Lower leg skin (tissue), 4 donors: Measurements from ENCODE around the gene MS4A3. TPM values are rescaled to one million over a fixed set of nuclear protein-coding genes. Genes with fewer than 3 reads are reported as not detected.
"Not testable (repeated sequence)": the region's sequence is repeated elsewhere in the genome, so short reads cannot be mapped to it uniquely, and the experiment has no call there.

Experiments
- DNase-seq, 2 donors: peaks; one replicate each; pipeline ENCODE4 v3.0.0-alpha.2; 2019; ENCODE audit warnings: low spot score in 2 of 2
- H3K4me3 ChIP-seq: fragments of 200-600 bp; sonication (generic); 2 replicates; pipeline ENCODE4 v1.5.1; 2017; ENCODE audit warnings: mild to moderate bottlenecking, low read depth; ENCODE audit not compliant: poor library complexity, severe bottlenecking
- POLR2A ChIP-seq, 2 donors: fragments of 450-650 bp; IDR thresholded peaks; one replicate each; pipeline ENCODE4 v1.6.1; 2016 to 2017; ENCODE audit warnings: antibody characterized with exemption in 2 of 2, mild to moderate bottlenecking in 1 of 2, moderate library complexity in 1 of 2
- WGBS, 2 donors: methylation state at CpG; one replicate each; pipeline ENCODE4 v1.1.5; 2018; 5-methylcytosine and 5-hydroxymethylcytosine counted together
- intact Hi-C: fragments of 100-400 bp; cut with DNase I; formaldehyde crosslinking; loops from one replicate; pipeline ENCODE4 v1.15.0; 2023; ENCODE audit warnings: low total_unique reads
- total RNA-seq, 4 donors: library from RNA; depleted of rRNA; stranded (reverse); fragments of >200 nt; gene quantifications; one replicate each; pipeline ENCODE4 v1.1.0, GENCODE V29; 2016
- TF ChIP-seq, protein P1 (sequence below), 3 donors: fragments of 450-650 bp; IDR thresholded peaks; one replicate each; pipeline ENCODE4 v1.5.1; 2016; ENCODE audit warnings: antibody characterized with exemption in 3 of 3, mild to moderate bottlenecking in 3 of 3, moderate library complexity in 2 of 3

The MS4A3 gene
- total RNA-seq, 4 donors from 2014 or later: not detected

DNA sequence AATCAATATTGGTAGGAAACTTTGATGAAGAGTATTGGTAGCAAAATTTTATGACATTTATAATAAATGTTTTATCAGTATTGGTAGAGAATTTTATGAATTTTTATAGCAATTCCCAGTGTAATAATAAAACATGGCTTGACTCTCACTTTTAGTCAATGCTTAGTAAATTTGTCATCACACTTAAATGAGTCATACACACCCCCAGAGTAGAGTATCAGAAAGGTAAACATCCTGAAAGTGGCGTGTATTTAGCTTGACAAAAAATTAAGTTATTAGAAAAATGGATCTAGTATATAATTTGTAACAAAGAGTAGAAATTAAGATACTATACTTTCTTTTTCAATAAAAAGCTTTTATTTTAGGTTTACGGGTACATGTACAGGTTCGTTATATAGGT is 2.6 kb downstream of the MS4A3 start:
- intact Hi-C loops: no loop called here
- no peak overlapping the region for H3K4me3 ChIP-seq
- 84 to 88% methylated on average over 3 of the region's 3 CpGs for WGBS, 2 donors
- TF ChIP-seq, protein P1, sequence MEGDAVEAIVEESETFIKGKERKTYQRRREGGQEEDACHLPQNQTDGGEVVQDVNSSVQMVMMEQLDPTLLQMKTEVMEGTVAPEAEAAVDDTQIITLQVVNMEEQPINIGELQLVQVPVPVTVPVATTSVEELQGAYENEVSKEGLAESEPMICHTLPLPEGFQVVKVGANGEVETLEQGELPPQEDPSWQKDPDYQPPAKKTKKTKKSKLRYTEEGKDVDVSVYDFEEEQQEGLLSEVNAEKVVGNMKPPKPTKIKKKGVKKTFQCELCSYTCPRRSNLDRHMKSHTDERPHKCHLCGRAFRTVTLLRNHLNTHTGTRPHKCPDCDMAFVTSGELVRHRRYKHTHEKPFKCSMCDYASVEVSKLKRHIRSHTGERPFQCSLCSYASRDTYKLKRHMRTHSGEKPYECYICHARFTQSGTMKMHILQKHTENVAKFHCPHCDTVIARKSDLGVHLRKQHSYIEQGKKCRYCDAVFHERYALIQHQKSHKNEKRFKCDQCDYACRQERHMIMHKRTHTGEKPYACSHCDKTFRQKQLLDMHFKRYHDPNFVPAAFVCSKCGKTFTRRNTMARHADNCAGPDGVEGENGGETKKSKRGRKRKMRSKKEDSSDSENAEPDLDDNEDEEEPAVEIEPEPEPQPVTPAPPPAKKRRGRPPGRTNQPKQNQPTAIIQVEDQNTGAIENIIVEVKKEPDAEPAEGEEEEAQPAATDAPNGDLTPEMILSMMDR (IDR thresholded peaks at IDR 0.05): no peak
- TF ChIP-seq POLR2A (IDR thresholded peaks at IDR 0.05): no peak
- DNase-seq: no peak

DNA sequence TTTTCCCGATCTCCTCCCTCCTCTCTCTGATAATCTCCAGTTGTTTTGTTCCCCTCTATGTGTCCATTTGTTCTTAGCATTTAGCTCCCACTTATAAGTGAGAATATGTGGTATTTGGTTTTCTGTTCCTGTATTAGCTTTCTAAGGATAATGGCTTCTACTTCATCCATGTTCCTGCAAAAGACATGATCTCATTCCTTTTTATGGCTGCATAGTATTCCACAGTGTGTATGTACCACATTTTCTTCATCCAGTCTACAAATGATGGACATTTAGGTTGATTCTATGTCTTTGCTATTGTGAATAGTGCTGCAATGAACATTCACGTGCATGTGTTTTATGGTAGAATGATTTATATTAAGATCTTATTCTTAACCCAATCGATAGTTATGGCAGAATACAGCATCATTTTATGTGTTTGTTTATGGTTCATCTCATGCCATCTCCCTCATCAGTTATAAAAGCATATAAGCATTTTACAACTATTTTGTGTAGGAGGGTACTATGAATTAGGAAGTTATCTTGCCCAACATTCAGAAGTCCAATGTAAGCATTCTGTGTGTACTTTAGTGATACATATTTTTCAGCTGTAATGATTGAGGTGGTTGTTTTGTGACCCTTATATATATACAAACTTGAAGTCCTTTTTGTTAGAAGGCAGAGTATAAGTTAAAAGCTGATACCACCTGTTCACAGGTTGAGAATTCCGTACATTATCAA is 3.2 kb downstream of the MS4A3 start:
- TF ChIP-seq, protein P1 (IDR thresholded peaks at IDR 0.05): no peak
- no peak for TF ChIP-seq POLR2A (IDR thresholded peaks at IDR 0.05)
- intact Hi-C loops: no loop called here
- DNase-seq: no peak
- H3K4me3 ChIP-seq: no peak overlapping the region
- 90 to 96% methylated on average over 4 of the region's 4 CpGs for WGBS, 2 donors

DNA sequence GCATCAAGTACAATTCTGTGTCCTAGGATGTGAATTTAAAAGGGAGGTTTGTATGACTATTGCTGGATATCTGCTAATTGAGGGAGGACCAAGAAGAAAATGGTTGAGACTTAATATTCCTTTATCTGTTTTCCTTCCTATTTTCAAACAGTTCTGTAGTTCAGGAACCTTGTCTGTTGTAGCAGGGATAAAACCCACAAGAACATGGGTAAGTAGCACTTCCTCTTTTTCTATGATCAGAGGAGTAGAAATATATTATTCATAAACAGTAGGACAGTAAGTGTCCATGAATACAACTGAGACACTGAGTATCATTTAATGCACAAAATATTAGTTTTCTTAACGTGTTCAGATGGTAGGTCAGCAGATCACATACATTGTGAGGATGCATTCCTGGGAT is 7.6 kb downstream of the MS4A3 start:
- 62 to 72% methylated on average over 1 of the region's 1 CpG for WGBS, 2 donors
- intact Hi-C loops: no loop called here
- TF ChIP-seq POLR2A (IDR thresholded peaks at IDR 0.05): no peak
- TF ChIP-seq, protein P1 (IDR thresholded peaks at IDR 0.05): no peak
- DNase-seq: no peak
- H3K4me3 ChIP-seq: no peak overlapping the region

DNA sequence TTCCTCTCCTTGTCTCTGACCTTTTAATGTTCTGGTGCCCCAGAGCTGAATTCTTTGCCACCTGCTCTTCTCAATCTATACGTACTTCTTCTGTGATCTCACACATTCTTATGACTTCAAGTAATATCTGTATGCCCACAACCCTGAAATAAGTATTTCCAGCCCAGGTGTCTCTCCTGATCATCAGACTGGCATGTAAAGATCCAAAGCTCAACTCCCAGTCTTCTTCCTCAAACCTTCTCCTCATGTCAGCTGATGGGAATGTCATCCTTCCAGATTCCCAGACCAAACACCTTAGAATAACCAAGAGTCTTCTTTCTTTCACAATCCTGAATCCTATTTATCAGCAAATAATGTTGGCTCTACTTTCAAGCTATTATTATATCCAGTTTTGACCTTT is 9.3 kb downstream of the MS4A3 start:
- WGBS, 2 donors: 63 to 79% methylated on average over 1 of the region's 1 CpG
- no peak for DNase-seq
- H3K4me3 ChIP-seq: no peak overlapping the region
- TF ChIP-seq, protein P1 (IDR thresholded peaks at IDR 0.05): no peak
- TF ChIP-seq POLR2A (IDR thresholded peaks at IDR 0.05): no peak
- intact Hi-C loops: no loop called here

DNA sequence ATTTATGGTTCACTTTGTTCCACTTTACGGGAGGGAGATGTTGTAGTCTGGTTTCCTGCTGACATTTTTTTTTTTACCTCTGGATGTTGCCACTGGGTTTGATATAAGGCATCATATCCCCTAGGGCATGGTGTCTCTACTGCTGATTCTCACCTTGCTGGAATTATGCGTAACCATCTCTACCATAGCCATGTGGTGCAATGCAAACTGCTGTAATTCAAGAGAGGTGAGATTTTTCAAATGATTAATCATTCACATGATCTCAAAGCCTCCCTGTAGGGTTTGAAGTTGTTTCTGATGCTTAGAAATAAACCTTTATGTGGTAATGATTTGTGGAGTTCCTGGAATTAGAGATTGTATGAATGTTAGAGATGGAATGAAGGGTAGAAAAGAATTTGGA is 13.0 kb downstream of the MS4A3 start:
- TF ChIP-seq, protein P1 (IDR thresholded peaks at IDR 0.05): no peak
- TF ChIP-seq POLR2A (IDR thresholded peaks at IDR 0.05): no peak
- intact Hi-C loops: no loop called here
- no peak for DNase-seq
- WGBS, 2 donors: 30 to 36% methylated on average over 2 of the region's 2 CpGs
- H3K4me3 ChIP-seq: no peak overlapping the region

DNA sequence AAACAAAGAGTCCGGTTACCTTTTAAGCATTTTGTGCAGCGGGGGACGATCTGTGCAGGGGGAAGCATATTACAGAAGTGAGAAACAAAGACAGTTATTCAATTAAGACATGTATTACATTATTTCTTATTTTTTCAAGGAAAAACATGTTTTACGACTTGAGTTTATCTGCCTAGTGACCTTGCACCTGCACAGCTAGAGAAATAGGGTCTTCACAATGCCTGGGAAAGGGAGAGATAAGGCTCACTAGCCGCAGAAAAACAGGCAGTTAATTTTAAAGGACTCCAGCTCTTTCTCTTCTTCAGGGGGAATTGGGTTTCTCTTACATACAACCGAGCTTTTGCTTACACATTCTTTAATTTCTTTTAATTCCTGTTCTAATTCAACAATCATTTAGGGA is 15.2 kb downstream of the MS4A3 start:
- H3K4me3 ChIP-seq, DNase-seq, intact Hi-C loops: not testable (repeated sequence)
- WGBS, 2 donors: 81 to 86% methylated on average over 6 of the region's 6 CpGs
